Vagina (tissue), 2 donors: ENCODE data around the gene STK36.

Experiments used
- CTCF ChIP-seq, 3 experiments: fragments of 450-650 bp in 2 of 3; fragments of 200-600 bp in 1 of 3; sonication (generic) in 1 of 3; IDR thresholded peaks; one replicate each; pipeline ENCODE4 v1.5.1; 2017 to 2019; ENCODE audit warnings: antibody characterized with exemption in 3 of 3, mild to moderate bottlenecking in 2 of 3, moderate library complexity in 2 of 3
- POLR2A ChIP-seq, 2 donors: fragments of 450-650 bp; IDR thresholded peaks; one replicate each; pipeline ENCODE4 v1.6.1; 2017; ENCODE audit warnings: antibody characterized with exemption in 2 of 2, mild to moderate bottlenecking in 2 of 2, moderate library complexity in 2 of 2
- POLR2AphosphoS5 ChIP-seq, 2 donors: sonication (generic); formaldehyde crosslinking; IDR thresholded peaks; one replicate each; pipeline ENCODE4 v1.9.0; 2017; ENCODE audit warnings: antibody characterized with exemption in 2 of 2, mild to moderate bottlenecking in 2 of 2, low read depth in 1 of 2; ENCODE audit not compliant: insufficient read depth in 1 of 2

DNA sequence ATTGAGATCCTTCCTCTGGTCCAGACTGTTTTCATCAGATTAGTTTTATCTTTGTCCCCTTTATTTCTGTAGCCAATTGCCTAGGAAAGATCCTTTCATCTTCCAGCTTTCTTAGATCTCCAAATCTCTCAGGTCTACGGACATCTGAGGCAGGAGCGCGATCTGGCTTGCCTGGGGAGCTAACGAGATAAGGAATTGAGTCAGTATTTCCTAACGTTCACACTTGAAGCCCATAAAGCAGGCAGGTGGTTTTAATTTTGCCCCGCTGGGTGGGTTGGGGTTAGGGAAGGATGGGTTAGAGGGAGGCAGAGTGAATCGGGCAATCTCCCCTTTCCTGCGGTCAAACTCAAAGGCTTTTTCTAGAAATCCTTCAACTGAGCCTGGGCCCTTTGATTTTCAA is 38.0 kb downstream of the STK36 start:
- TF ChIP-seq CTCF (IDR thresholded peaks at IDR 0.05), result no peak
- no peak for TF ChIP-seq POLR2AphosphoS5 (IDR thresholded peaks at IDR 0.05; ENCODE audit: insufficient read depth in 1 of 2, low read depth in 1 of 2)
- TF ChIP-seq POLR2A (IDR thresholded peaks at IDR 0.05), result no peak
